NB4 (cell line): ENCODE results near the gene IL15.

Experiments
- MYC ChIP-seq: IDR thresholded peaks from 2 replicates; pipeline ENCODE4 v1.6.1; 2011; ENCODE audit warnings: low read depth, low read length
- POLR2A ChIP-seq: IDR thresholded peaks from 2 replicates; pipeline ENCODE4 v1.6.1; 2011; ENCODE audit warnings: mild to moderate bottlenecking; ENCODE audit not compliant: insufficient read length; ENCODE audit errors: extremely low read depth
- TF ChIP-seq, protein P1 (sequence below): IDR thresholded peaks from one replicate; pipeline ENCODE4 v1.5.1; 2012; ENCODE audit warnings: low read depth, low read length
- TF ChIP-seq, protein P2 (sequence below): IDR thresholded peaks from 2 replicates; pipeline ENCODE4 v1.6.1; 2011; ENCODE audit warnings: low read depth, low read length

DNA sequence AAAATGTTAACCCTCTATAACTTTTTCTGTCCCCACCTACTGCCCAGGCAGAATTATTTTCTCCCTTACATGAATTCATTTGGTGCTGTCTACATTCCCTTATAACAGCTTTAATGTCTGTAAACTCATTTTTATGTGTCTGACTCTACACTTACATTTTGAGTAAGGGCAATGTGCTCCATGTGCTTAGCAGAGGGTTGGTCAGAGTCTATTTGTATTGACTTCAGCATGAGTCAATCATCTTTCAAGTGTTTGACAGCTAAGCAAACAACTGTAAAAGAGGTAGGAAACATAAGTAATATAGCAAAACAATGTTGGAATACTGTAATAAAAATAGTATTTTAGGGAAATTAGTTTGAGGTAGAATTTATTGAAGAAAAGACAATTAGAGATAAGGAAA, 6.3 kb downstream of the IL15 start:
- TF ChIP-seq, protein P1, sequence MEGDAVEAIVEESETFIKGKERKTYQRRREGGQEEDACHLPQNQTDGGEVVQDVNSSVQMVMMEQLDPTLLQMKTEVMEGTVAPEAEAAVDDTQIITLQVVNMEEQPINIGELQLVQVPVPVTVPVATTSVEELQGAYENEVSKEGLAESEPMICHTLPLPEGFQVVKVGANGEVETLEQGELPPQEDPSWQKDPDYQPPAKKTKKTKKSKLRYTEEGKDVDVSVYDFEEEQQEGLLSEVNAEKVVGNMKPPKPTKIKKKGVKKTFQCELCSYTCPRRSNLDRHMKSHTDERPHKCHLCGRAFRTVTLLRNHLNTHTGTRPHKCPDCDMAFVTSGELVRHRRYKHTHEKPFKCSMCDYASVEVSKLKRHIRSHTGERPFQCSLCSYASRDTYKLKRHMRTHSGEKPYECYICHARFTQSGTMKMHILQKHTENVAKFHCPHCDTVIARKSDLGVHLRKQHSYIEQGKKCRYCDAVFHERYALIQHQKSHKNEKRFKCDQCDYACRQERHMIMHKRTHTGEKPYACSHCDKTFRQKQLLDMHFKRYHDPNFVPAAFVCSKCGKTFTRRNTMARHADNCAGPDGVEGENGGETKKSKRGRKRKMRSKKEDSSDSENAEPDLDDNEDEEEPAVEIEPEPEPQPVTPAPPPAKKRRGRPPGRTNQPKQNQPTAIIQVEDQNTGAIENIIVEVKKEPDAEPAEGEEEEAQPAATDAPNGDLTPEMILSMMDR, result no peak
- no peak for TF ChIP-seq POLR2A
- TF ChIP-seq MYC, result no peak
- TF ChIP-seq, protein P2, sequence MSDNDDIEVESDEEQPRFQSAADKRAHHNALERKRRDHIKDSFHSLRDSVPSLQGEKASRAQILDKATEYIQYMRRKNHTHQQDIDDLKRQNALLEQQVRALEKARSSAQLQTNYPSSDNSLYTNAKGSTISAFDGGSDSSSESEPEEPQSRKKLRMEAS, result no peak
